ENCODE data around the gene HYI.

DNA sequence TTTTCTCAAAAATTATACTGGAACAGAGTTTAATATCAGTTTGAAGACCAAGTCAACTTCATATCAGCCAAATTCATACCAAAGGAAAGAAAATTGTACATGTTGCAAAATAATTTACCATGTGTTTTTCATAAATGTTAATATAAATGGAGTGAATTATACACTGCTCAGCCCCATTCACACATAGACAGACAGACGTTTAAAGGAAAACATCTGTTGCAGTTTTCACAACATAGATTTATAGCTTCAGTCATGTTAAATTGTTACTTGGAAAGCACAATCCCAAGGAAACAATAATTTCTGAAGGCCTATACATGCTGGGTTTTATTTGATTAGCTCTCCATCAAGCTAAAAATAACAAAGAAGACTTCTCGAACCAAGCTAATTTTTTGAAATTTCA lies 27.8 kb upstream of the HYI start:
- TF ChIP-seq, protein P1, sequence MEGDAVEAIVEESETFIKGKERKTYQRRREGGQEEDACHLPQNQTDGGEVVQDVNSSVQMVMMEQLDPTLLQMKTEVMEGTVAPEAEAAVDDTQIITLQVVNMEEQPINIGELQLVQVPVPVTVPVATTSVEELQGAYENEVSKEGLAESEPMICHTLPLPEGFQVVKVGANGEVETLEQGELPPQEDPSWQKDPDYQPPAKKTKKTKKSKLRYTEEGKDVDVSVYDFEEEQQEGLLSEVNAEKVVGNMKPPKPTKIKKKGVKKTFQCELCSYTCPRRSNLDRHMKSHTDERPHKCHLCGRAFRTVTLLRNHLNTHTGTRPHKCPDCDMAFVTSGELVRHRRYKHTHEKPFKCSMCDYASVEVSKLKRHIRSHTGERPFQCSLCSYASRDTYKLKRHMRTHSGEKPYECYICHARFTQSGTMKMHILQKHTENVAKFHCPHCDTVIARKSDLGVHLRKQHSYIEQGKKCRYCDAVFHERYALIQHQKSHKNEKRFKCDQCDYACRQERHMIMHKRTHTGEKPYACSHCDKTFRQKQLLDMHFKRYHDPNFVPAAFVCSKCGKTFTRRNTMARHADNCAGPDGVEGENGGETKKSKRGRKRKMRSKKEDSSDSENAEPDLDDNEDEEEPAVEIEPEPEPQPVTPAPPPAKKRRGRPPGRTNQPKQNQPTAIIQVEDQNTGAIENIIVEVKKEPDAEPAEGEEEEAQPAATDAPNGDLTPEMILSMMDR (IDR thresholded peaks at IDR 0.05): no peak
- no peak for TF ChIP-seq POLR2A (IDR thresholded peaks at IDR 0.05)

Measured in heart left ventricle (tissue), 13 donors.